T-helper 9 cell (primary cell): ENCODE data around the gene PIK3C3.

Source experiments
- DNase-seq: peaks from one replicate; pipeline ENCODE4 v3.0.0-alpha.2; 2020
- total RNA-seq, 2 donors: gene quantifications; one replicate each; lab custom pipeline; 2026; lab: John Stamatoyannopoulos, UW

The PIK3C3 gene
- total RNA-seq: 48.7 to 96.1 reads per million in 2 donors

DNA sequence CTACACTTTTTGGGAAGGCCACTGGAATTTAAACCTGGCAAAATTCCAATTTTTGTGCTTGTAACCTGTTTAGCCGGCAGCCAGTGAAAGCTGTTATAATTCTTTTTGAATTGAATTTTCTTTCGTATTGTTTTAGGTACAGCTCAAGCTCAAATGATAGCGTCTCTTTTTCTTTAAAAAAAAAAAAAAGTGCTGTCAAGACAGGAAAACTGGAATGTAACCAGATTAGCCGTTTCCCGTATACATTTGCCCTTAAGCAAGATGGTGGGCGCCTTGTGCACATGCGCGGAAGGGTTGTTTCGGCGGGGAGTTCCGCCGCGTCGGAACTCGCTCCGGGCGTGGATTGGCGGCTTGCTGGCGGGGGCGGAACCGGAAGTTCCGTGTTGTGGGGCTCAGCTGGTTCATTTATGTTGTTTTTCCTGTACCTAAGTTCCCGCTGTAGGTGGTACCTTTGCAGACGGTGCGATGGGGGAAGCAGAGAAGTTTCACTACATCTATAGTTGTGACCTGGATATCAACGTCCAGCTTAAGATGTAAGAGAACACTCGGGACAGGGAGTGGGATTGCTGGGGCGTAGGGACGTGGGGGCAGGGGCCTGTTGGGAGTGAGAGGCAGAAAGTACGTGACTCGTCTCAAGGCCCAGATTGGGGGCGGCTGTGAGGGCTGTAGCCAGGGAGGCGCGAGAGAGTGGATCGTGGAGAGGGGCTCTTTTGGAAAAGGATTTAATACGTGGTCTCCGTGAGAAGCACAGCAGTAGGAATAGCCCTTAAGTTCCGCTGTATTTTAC, at the start of gene PIK3C3:
Gene PIK3C3 (plus strand): TSS at position 408 of the 787 bp plus-strand sequence. CDS start 58 bp downstream, at position 466.
- DNase-seq: peak; percentile 96

DNA sequence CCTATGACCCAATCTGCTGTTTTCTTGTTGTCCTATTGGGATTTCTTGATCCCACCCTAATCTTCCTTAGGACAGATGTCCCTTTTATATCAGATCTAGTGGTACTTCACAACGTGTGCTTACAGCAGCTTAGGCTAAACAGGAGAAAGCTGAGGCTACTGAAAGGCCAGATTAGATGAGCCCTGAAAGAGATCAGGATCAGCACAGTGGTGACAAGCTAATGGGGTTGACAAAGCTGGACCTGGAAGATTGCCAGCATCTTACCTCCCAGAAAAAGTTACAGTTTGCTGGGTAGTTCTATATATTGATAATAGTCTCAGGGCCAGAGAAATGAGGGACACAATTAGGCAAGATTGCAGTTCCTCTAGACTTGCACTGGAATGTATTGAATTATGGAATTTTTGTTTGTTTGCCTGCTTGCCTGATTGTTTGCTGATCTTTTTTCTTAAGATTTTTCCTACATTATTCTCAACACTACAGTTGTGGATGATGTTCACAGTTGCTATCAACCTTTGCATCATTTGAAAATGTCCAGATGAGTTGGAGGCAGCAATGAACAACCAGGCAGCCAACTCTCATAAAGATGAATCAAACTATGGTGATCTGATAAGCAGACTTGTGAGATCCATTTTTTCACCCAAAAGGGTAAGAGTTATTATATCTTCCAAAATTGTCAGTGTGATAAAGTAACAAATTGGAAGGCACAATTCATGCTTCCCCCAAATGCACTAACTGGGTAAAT, 49.1 kb upstream of the PIK3C3 start:
- no peak for DNase-seq

DNA sequence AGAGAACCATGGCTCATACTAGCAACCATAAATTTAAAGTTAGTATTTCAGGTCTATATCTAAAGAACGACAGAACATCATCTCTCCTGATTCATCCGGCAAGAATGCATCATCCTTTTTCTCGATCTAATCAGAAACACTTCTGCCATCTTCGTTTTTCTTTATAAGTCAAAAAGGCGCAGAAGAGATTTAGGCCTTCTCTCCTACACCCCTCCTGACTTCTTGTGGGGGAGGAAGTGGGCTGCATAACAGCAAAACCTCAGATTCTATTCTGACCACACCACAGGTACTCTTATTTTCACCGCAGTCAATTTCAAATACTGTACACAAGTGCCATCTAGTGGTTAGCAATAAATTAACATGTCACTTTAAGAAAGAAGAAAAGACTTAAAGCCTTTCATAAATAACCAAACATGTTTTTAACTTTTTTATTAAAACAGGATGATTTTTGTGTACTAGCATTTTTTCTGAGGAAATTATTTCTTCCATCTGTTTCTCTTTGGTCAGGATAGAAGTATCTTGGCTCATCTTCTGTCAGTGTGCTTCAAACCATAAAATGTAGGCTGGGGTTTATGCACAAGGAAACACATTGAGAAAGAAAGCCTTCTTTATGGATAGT, 48.4 kb upstream of the PIK3C3 start:
- DNase-seq: no peak

DNA sequence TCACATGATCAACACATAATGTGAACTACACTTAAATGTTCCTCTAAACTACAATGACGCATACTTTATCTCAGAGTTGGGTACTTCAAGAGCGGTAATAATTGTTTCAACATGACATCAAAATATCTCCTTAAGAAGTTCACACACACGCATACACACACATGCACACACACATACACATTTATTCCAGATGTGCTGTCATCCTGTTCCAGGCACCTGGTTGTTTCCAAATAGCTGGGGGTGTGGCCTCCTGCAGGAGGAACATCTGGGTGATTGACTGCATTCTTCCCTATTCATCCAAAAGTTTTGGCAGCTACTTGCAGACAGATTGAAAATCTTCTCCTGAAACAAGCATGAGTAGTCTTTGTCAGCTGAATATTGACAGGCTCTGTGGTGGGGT, 37.9 kb upstream of the PIK3C3 start:
- no peak for DNase-seq

DNA sequence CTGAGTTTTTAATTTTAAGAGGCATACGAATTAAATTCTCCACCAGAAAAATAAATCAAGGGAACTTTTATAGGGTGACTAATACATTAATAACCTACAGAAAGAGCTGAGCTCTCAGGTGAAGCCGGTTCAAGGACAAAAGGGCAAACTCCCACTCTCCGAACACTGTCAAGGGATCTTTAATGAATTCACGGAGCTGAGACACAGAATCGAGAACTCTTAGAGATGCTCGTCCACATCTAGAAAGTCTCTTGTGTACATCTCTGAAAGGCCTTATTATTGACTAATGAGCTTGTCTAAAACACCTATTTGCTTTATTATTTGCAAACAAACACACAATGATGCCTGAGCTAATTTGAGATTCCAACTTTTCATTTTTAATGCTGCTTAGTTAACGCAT, 33.3 kb upstream of the PIK3C3 start:
- no peak for DNase-seq

DNA sequence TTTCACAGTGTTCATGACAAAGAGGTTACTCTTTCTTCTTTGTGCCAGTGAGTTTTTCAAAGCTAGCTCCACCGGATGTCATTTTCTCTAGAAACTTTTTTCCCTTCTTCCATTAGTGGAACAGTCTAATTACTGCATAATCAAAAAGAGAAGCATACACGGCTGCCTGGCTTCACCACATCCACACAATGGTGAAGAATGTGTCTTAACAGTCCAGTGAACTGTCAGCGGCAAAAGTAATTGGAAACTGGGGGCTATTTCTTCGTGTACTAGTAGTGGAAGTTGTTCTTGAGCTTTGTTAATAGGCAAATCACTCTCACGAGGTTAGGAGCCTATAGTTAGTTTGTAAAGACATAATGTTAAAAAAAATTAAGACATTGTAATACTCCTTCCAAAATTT, 32.9 kb upstream of the PIK3C3 start:
- DNase-seq: no peak

DNA sequence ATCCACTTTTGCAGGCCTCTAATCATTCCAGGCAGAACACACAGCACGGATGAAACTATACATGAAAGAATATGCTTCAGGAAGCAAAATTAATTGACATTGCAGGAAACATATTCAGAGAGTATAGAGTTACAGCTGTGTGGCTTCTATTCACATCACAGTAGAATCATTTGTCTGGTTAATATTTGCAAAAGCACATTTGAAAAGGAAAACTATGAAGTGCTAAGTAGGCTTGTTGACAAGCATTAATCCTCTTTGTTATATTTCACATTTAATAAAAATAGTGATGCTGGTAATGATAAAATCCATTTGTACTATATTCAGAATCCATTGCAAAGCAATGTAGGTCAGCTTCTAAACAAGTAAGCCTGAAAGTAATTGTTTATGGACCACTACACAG, 32.2 kb upstream of the PIK3C3 start:
- no peak for DNase-seq

DNA sequence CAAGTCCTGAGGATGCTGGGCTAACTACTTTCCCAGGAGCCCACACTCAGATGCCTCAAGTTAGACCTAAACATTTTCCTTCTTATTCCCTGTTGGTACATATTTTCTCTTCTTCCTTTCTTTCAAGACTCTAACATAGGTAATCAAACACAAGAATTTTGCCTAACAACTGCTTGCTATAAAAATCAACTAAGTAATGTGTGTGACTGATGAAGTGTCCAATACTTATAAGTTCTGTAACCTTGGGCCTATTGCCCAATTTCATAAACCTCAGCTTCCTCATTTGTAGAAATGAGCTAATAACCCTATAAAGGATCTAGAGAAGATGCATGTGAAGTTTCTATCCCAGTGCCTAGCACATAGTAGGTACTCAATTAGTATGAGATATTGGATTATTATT, 31.6 kb upstream of the PIK3C3 start:
- DNase-seq: no peak

DNA sequence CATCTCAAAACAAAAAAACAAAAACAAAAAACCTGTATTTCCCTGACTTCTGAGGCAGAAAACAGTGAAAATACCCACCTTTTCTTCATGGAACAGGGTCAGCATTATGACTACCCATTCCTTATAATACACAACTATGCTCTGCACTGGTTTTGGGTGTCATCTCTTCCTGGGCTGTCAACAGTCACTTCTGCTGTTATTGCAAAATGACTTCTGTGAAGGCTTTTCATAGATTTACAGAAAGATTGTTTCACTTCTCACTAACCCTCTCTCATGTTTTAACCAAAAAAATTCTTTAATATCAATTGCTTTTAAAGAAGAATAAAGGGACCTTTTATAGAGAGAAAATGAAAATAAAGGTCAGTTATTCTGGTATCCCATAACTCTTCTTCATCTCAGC, 26.5 kb upstream of the PIK3C3 start:
- no peak for DNase-seq

DNA sequence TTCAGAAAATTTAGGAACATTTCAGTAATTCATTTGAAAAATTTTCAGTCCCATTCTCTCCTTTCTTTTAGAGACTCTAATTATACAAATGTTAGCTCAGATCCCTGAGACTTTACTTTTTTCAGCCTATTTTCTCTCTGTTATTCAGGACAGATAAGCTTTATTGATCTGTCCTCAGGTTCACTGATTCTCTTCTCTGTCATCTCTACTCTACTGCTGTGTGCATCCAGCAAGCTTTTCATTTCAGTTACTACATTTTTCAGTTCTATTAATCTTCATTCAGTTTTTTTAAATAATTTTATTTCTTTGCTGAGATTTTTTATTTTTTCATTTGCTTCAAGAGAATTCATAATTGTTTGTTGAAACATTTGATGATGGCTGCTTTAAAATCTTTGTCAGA, 22.1 kb upstream of the PIK3C3 start:
- DNase-seq: no peak

DNA sequence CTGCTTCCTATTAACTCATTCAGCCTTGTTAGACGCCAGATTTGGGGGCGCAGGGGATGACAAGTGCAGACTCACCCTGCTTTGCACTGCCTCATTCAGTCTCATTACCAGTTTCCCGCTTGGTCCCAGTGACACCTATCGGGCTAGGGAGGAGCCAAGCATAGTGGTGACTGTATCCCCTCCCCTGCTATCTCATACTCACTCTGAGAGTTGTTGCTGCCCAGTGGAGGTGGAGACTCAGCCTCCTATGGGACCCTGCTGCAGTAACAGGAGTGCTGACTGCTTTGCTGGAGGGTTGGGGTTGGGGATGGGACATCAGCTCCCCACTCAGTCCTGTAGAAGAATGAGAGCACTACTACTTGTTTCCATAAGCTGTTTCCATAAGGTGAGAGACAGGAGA, 21.3 kb upstream of the PIK3C3 start:
- no peak for DNase-seq

DNA sequence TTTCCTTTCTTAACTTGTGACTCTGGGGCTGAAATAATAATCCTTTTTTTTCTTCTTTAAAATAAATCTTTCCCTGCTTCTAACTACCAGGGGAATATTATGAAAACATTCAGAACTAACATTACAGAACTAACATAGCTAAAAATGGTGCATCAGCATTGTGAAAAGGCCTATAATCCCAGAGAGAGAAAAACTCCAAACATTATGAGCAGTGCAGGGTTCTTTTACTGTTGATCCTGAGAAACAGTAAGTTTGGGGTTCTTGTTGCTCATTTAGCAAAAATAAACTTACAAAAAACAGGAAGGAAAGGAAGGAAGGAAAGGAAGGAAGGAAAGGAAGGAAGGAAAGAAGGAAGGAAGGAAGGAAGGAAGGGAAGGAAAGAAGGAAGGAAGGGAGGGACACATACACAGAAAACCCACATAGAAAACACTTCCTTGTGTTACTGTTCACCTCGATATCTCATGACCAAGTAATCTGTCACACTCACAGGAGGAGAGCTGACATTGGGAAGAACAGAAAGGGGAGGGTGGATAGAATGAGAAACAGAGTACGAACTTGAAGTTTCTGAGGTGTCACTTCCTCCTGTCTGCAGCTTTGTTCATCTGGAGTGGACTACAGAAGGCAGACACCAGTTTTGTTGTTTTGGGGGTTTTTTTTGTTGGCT, 18.4 kb upstream of the PIK3C3 start:
- no peak for DNase-seq

DNA sequence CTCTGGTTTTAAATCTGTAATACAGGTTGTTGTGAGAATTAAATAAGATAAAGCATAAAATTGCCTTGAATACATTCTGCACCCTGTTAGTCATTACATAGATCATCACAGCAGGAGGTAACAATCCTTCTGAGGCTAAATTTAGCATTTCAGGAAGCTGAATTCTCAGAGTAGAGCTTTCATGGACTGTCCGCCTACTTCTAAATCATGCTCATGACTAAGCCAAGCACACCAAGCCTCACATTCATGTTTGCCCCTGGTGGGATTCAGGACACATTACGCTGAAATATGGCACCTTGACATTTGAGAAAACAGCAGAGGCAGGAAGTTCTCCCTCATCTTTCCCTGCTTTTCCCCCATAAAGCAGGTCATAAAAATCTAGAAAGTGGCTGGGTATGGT, 16.6 kb upstream of the PIK3C3 start:
- DNase-seq: no peak

DNA sequence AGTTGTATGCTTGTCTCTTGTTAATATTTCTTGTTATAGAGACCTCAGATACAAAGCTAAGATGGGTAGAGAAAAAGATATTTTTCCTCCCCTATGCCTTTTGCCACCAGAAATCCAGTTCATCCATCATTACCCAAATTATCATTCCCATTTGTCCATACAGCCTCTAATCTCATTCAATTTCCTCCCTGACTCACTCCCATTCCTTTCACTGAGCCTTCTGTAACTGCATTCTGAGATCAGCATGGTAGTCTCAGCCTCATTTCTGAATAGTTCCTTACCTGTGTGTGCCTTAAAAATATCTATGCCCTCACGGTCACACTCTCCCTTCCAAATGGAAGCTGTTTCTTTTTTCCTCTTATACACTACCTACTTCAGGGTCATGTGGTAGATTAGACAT, 15.7 kb upstream of the PIK3C3 start:
- DNase-seq: no peak

DNA sequence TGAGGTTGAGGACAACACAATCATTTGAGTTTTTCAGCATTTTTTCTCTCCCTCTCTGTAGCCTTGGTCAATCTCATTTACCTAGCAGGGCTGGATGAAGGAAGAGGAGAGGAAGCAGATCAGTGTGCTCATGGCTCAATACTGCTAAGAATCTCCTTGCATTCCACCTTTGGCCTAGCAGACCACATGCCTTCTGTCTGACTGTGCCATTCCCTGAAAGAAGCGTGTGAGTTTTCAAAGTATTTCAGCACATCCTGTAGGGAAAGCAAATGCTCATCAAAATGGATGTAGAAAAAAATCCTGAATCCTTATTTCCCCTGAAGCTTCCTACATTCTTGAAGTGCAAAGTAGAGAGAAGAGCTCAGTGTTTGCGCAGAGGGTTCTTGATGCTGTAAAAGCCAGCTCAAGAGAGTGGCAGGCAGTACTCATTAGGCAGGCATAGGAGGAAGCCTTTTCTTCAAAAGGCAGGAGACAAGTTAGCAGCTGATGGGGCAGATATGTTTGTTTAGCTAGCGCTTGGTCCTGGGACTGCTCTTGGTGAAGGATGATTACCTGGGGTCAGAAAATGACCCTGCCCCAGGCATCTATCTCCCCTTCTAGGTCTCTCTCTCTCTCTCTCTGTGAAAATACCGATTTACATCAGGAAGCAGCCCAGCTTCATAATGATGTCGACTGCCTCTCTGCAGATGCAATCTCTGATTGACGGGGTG, 14.4 kb upstream of the PIK3C3 start:
- DNase-seq: no peak

DNA sequence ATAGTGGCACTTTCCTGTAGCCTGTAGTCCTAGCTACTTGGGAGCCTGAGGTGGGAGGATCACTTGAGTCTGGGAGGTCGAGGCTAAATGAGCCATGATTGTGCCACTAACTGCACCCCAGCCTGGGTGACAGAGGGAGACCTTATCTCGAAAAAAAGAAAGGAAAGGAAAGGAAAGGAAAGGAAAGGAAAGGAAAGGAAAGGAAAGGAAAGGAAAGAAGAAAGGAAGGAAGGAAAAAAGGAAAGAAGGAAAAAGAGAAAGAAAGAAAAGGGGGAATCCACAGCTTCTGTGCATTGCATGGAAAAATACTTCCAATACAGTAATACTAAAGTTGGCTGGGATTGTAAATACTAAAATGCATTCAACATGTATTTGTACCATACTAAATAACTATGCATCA, 12.8 kb upstream of the PIK3C3 start:
- DNase-seq: no peak

DNA sequence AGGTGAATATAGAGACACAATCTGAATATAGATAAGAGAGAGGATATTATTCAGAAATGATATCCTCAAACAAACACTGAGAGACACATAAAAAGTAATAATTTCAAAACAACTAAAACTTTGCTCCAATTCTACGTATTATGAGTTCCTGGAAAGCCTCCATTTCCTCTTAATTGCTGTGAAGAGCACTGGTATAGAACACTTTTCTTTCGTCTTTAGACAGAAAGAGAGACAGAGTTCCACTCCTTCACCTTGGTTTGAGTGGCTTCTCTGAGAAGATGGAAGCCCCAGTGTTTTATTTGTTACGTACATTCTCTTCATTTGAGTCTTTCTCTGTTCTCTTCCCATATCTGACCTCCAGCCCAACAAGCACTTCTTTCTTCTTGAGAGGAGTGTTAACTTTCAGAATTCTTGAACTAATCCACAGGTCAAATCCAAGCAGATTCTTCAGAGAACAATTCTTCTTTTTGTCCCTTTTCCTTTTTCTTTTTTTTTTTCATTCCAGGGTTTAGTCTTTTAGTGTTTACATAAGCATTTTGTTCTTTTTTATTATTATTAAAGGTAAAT, 6.4 kb upstream of the PIK3C3 start:
- no peak for DNase-seq

DNA sequence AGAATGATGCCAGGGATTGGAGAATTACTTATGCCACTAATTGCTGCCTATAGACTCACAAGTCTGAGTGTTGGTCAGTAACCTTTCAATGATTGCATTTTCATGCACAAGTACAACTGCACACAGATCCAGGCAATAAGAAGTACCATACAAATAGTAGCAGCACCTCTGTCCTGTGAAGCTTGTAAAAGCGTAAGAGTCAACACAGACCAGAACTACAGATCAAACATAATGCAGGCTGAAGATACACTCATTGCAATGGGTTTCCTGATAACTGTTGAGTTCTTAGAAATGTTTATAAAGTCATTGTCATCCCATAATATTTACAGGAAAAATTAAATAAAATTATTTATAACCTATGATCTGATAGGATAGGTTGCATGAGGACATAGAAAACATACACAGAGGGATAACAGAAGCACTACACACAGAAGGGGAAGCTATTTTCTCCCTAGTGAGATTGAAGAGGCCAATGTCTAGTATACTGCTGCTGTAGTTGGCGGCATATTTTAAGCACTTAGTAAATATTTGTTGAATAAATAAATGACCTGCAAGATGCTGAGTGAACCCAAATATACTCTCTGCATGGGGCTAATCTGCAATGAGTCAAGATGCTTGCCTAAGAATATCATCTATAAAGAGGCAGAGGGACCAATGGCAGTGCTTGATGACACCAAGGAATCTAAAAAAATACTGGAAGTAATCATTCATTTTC, 5.7 kb upstream of the PIK3C3 start:
- no peak for DNase-seq

DNA sequence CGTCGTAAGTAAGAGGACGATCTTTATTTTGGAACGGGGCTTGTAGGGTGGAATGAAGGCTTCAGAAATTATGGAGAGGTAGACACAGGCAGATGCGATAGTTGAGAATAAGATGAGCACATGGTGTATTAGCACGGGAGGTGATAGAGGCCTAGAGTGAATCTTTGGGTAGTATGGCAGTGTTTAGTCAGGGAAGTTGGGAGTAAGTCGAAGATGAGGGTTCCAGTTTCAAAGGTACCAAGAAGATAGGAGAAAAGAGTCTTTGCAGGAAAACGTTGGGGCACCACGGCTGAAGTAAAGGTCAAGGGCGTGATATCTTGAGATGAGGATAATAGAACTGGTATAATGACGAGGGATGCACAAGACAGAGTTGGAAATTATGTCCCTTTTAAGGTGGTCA, 654 bp downstream of the PIK3C3 start:
- DNase-seq: no peak

DNA sequence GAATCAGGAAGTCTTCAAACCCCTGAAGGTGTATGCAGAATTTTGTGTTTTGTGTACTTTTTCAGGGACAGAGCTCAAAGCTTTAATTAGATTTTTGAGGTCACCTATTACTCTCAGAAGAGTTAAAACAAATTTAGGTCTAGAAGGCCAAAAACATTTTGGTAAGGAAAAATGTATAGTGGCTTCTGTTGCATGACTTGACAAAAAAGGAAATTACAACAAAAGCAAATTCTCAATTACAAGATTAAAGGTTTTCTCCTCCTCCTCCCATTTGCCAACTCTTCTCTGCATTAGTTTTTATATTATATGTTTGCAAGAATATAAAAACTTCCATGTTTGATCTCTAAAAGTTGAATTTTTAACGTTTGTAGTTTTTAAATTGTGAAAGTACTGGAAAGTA, 4.0 kb downstream of the PIK3C3 start:
- DNase-seq: no peak

DNA sequence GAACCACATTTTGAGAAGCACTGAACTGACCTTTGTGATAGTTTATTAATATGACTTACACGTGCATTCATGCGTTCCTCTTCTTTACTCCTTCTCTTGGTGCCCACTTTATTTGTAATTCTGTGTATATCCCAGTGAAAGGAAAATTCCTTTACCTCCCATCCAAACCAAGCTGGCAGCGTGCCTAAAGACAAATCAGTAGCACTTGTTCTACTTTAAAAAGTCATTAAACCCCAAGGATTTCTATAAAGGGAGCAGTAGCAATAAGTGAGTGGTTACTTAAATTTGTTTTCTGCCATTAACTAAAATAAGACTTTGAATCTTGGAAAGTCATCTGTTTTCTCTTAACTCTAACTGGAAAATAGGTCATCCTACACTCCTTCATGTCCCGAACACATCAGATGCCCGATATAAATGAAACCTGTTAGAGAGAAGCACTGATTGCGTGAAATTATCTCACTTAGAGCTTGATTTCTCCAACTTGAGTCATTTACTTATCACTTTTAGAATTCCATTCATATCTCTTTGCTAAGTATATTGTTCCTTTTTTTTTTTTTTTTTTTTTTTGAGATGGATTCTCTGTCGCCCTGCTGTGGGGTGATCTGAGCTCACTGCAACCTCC, 10.7 kb downstream of the PIK3C3 start:
- DNase-seq: no peak
